PC-3 (cell line): ENCODE results near the gene BEND3. TPM values are rescaled to one million over a fixed set of nuclear protein-coding genes. Genes with fewer than 3 reads are reported as not detected.

Experiments used
- ATAC-seq: fragments of 200-7000 bp; cut with Tn5 transposase; 2 replicates; pipeline ENCODE4 v1.9.1; 2020; ENCODE audit warnings: mild to moderate bottlenecking, moderate library complexity
- BruUV-seq: library from RNA; stranded (reverse); fragments of 400-500 nt; replicated peaks from 2 replicates; lab custom pipeline; 2021; lab: Mats Ljungman, UMichigan
- CTCF ChIA-PET: fragments of 300-600 bp; sonication (Branson Sonifier 250); formaldehyde crosslinking; loops from one replicate; lab custom pipeline; 2022; ENCODE audit warnings: antibody characterized with exemption; lab: Charles Lee
- POLR2A ChIA-PET: fragments of 300-600 bp; sonication (Branson Sonifier 250); formaldehyde crosslinking; loops from one replicate; lab custom pipeline; 2022; ENCODE audit warnings: antibody characterized with exemption; ENCODE audit not compliant: unreplicated experiment; lab: Charles Lee
- DNase-seq: peaks from one replicate; pipeline ENCODE4 v3.0.0-alpha.2; 2015
- H2AFZ ChIP-seq: fragments of 300-600 bp; sonication (generic); 2 replicates; pipeline ENCODE4 v1.6.0; 2016; ENCODE audit warnings: antibody characterized with exemption, low read length
- H3F3A ChIP-seq: fragments of 300-600 bp; sonication (generic); one replicate; pipeline ENCODE4 v1.6.0; 2017; ENCODE audit warnings: antibody characterized with exemption, low read length, control low read depth, mild to moderate bottlenecking; ENCODE audit not compliant: unreplicated experiment
- H3K27ac ChIP-seq: fragments of 300-600 bp; sonication (generic); 2 replicates; pipeline ENCODE4 v1.5.1; 2016; ENCODE audit warnings: mild to moderate bottlenecking, low read length
- H3K27me3 ChIP-seq: fragments of 300-600 bp; sonication (generic); 2 replicates; pipeline ENCODE4 v1.6.1; 2016; ENCODE audit warnings: low read length, mixed read lengths
- H3K36me3 ChIP-seq: fragments of 300-600 bp; sonication (generic); 2 replicates; pipeline ENCODE4 v1.6.1; 2016; ENCODE audit warnings: low read depth, mixed run types, low read length, mixed read lengths
- H3K4me1 ChIP-seq: fragments of 300-600 bp; sonication (generic); 2 replicates; pipeline ENCODE4 v1.5.1; 2016; ENCODE audit warnings: low read length; ENCODE audit not compliant: insufficient read depth
- H3K4me2 ChIP-seq: fragments of 300-600 bp; sonication (generic); 2 replicates; pipeline ENCODE4 v1.6.0; 2016; ENCODE audit warnings: low read length
- H3K4me3 ChIP-seq: fragments of 300-600 bp; sonication (generic); 2 replicates; pipeline ENCODE4 v1.5.1; 2016; ENCODE audit warnings: mild to moderate bottlenecking, low read length, mixed read lengths
- H3K79me2 ChIP-seq: fragments of 300-600 bp; sonication (generic); 2 replicates; pipeline ENCODE4 v1.6.1; 2017; ENCODE audit warnings: low read length, mixed read lengths
- H3K9ac ChIP-seq: fragments of 300-600 bp; sonication (generic); 2 replicates; pipeline ENCODE4 v1.6.0; 2016; ENCODE audit warnings: mild to moderate bottlenecking, low read length
- H3K9me2 ChIP-seq: fragments of 300-600 bp; sonication (generic); replicated peaks from 2 replicates; pipeline ENCODE4 v1.6.1; 2016; ENCODE audit warnings: mixed run types, low read length, mixed read lengths
- H3K9me3 ChIP-seq: fragments of 300-600 bp; sonication (generic); 2 replicates; pipeline ENCODE4 v1.6.1; 2016; ENCODE audit warnings: low read length, mixed read lengths
- H4K20me1 ChIP-seq: fragments of 300-600 bp; sonication (generic); 2 replicates; pipeline ENCODE4 v1.6.1; 2016; ENCODE audit warnings: low read length, mixed read lengths
- CTCF ChIP-seq: fragments of 300-600 bp; sonication (generic); conservative IDR thresholded peaks from 2 replicates; pipeline ENCODE4 v1.5.1; 2017; ENCODE audit warnings: antibody characterized with exemption, low read depth, mild to moderate bottlenecking, low read length
- EZH2 ChIP-seq: fragments of 300-600 bp; sonication (generic); IDR thresholded peaks from one replicate; pipeline ENCODE4 v1.6.1; 2017; ENCODE audit warnings: antibody characterized with exemption, mild to moderate bottlenecking, low read length; ENCODE audit not compliant: unreplicated experiment
- EZH2phosphoT487 ChIP-seq: fragments of 300-600 bp; sonication (generic); IDR thresholded peaks from 2 replicates; pipeline ENCODE4 v1.6.1; 2018; ENCODE audit warnings: mild to moderate bottlenecking, antibody characterized with exemption, low read length, borderline replicate concordance
- intact Hi-C: fragments of 100-400 bp; cut with micrococcal nuclease; formaldehyde crosslinking; loops from 2 replicates; pipeline ENCODE4 v1.9.0; 2023
- total RNA-seq: library from RNA; depleted of rRNA; stranded (reverse); fragments of >200 nt; gene quantifications from 2 replicates; pipeline ENCODE4 v1.2.3, GENCODE V29; 2014

BEND3 gene
- total RNA-seq, 1 experiment from 2014 or later, result 4.5 TPM

- Histone ChIP-seq H3K9me3 (no peaks in the 10 kb centered on the region), H3K27ac (no peak overlapping the region), H3K79me2 (no peaks in the 10 kb centered on the region), H3K27me3 (no peaks in the 10 kb centered on the region), H2AFZ (no peak overlapping the region), H3K4me3 (no peak overlapping the region), H3F3A (no peaks in the 10 kb centered on the region), H4K20me1 (no peaks in the 10 kb centered on the region), H3K4me1 (no peaks in the 10 kb centered on the region), H3K9me2 (no peaks in the 10 kb centered on the region), H3K4me2 (no peak overlapping the region), H3K9ac (no peak overlapping the region), H3K36me3 (no peaks in the 10 kb centered on the region)
- ATAC-seq, result no peak
- TF ChIP-seq EZH2, result no peak
- no peak for TF ChIP-seq CTCF
- TF ChIP-seq EZH2phosphoT487, result no peak
- no TSS peak for BruUV-seq
- no peak for DNase-seq
- ChIA-PET POLR2A (no interaction called here), CTCF (no interaction called here)
- intact Hi-C loops, result no loop called here
Measured at GRCh38 chr6:107079429-107079828, 35.9 kb downstream of the BEND3 start.

DNA sequence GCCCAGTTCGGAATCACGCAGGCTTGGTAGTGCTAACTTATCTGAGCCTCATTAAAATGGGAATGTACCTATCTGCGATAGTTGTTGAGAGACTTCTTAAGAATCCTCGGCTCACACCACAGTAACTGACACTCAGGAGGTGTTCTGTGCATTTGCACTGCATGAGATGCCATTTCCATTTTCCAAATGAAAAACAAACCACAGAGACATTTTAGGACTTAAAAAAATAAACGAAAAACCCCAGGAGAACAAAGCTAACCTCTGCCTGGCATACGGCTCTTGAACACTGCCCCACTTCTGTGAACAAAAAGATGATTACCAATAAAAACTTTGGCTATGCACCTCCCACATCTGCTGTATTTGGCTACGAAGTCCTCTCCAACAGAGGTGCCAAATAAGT lies 37.6 kb downstream of the BEND3 start:
- no peaks in the 10 kb centered on the region for H3K4me1 ChIP-seq
- no peak overlapping the region for H2AFZ ChIP-seq
- H3K36me3 ChIP-seq, result no peaks in the 10 kb centered on the region
- H3K9me2 ChIP-seq, result no peaks in the 10 kb centered on the region
- no peak overlapping the region for H3K4me2 ChIP-seq
- H3K27ac ChIP-seq, result no peak overlapping the region
- BruUV-seq, result no TSS peak
- DNase-seq, result no peak
- intact Hi-C loops, result no loop called here
- H3K79me2 ChIP-seq, result no peaks in the 10 kb centered on the region
- no peaks in the 10 kb centered on the region for H3F3A ChIP-seq
- ChIA-PET CTCF (interaction anchor here (1.2 kb wide), 1 partner anchor 36 kb away, joined by 4 read pairs; no protein-coding TSS in a partner anchor), POLR2A (no interaction called here)
- no peaks in the 10 kb centered on the region for H3K27me3 ChIP-seq
- no peaks in the 10 kb centered on the region for H3K9me3 ChIP-seq
- ATAC-seq, result no peak
- H3K4me3 ChIP-seq, result no peak overlapping the region
- no peak overlapping the region for H3K9ac ChIP-seq
- no peaks in the 10 kb centered on the region for H4K20me1 ChIP-seq
- TF ChIP-seq EZH2, result no peak
- TF ChIP-seq CTCF, result no peak
- TF ChIP-seq EZH2phosphoT487, result no peak

DNA sequence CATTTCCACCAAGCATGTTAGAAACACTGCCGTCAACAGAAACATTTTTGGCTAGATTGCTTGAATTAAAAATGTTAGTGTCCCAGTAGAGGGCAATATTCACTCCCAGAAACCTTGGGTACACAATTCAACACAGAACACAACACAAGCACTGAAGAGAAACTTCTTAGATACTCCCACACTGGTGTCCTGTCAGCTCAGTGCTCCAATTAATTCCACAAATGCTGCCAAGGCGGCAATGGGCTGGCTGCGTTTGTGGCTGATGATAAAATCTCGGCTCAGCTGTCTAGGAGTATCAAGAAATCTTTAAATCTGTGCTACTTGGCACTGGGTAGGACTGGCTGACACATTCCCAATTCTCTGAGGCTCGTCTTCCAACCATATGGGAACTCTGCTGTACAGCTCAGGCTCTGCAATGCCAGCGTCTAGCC lies 39.3 kb downstream of the BEND3 start:
- Histone ChIP-seq H3K27me3 (no peaks in the 10 kb centered on the region), H3K4me1 (no peaks in the 10 kb centered on the region), H2AFZ (no peak overlapping the region), H3F3A (no peaks in the 10 kb centered on the region), H3K4me3 (no peak overlapping the region), H3K79me2 (no peaks in the 10 kb centered on the region), H3K9ac (no peak overlapping the region), H3K27ac (no peak overlapping the region), H3K9me3 (no peaks in the 10 kb centered on the region), H4K20me1 (no peaks in the 10 kb centered on the region), H3K9me2 (no peaks in the 10 kb centered on the region), H3K36me3 (no peaks in the 10 kb centered on the region), H3K4me2 (no peak overlapping the region)
- ATAC-seq, result peak; percentile 27; the same call in 1 of the 2 replicates
- TF ChIP-seq CTCF, result peak; percentile 39; the same call in 1 of the 2 replicates
- no peak for TF ChIP-seq EZH2phosphoT487
- POLR2A ChIA-PET, result no interaction called here
- intact Hi-C loops, result no loop called here
- peak; percentile 11 for DNase-seq
- CTCF ChIA-PET, result no interaction called here
- no TSS peak for BruUV-seq
